Loucy (cell line): ENCODE results near the gene S100A3.
"Not testable (repeated sequence)": the region's sequence is repeated elsewhere in the genome, so short reads cannot be mapped to it uniquely, and the experiment has no call there.

Experiments used
- EZH2phosphoT487 ChIP-seq: fragments of 200-600 bp; IDR thresholded peaks from 2 replicates; pipeline ENCODE4 v1.6.1; 2018; ENCODE audit warnings: antibody characterized with exemption, mild to moderate bottlenecking, moderate library complexity, borderline replicate concordance
- TF ChIP-seq, protein P1 (sequence below): fragments of 200-600 bp; sonication (generic); conservative IDR thresholded peaks from 2 replicates; pipeline ENCODE4 v1.5.1; 2014; ENCODE audit warnings: mild to moderate bottlenecking, antibody characterized with exemption, low read length

DNA sequence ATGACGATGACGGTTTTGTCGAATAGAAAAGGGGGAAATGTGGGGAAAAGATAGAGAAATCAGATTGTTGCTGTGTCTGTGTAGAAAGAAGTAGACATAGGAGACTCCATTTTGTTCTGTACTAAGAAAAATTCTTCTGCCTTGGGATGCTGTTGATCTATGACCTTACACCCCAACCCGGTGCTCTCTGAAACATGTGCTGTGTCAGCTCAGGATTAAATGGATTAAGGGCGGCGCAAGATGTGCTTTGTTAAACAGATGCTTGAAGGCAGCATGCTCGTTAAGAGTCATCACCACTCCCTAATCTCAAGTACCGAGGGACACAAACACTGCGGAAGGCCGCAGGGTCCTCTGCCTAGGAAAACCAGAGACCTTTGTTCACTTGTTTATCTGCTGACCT is 26.4 kb upstream of the S100A3 start:
- TF ChIP-seq, protein P1, sequence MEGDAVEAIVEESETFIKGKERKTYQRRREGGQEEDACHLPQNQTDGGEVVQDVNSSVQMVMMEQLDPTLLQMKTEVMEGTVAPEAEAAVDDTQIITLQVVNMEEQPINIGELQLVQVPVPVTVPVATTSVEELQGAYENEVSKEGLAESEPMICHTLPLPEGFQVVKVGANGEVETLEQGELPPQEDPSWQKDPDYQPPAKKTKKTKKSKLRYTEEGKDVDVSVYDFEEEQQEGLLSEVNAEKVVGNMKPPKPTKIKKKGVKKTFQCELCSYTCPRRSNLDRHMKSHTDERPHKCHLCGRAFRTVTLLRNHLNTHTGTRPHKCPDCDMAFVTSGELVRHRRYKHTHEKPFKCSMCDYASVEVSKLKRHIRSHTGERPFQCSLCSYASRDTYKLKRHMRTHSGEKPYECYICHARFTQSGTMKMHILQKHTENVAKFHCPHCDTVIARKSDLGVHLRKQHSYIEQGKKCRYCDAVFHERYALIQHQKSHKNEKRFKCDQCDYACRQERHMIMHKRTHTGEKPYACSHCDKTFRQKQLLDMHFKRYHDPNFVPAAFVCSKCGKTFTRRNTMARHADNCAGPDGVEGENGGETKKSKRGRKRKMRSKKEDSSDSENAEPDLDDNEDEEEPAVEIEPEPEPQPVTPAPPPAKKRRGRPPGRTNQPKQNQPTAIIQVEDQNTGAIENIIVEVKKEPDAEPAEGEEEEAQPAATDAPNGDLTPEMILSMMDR, result not testable (repeated sequence)
- not testable (repeated sequence) for TF ChIP-seq EZH2phosphoT487
